ENCODE data around the gene IFNGR2. TPM values are rescaled to one million over a fixed set of nuclear protein-coding genes. Genes with fewer than 3 reads are reported as not detected.

IFNGR2 gene
- total and polyA plus RNA-seq, 2 experiments from 2014 or later = 21.9 to 29.4 TPM

DNA sequence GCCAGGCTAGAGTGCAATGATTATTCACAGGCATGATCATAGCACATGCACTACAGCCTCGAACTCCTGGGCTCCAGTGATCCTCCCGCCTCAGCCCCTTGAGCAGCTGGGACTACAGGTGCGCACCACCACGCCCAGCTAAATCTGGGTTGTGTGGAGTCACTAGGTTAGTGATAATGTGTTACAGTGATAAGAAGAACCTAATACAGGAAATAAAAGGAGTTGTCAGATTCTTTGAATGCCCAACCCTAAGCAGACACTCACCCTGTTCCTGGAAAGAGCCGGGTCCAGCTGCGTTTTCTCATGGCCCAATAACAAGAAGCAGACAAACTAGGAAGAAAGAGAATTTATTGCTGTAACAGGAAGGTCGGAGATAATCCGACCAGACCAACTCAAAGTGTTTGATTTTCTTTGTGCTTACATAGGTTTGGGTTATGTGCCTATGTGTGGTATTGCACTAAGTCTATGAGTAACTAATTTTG lies 8.8 kb downstream of the IFNGR2 start:
- Histone ChIP-seq H3K79me2 (replicated peaks; ENCODE audit: insufficient read depth) (peaks cover 88% of the 10 kb centered on the region), H3K4me2 (no peak overlapping the region), H2AFZ (no peak overlapping the region), H4K20me1 (replicated peaks; ENCODE audit: insufficient read depth) (peaks cover 22% of the 10 kb centered on the region), H3K36me3 (ENCODE audit: insufficient read depth) (peaks cover 5% of the 10 kb centered on the region; the same call in 1 of the 2 replicates), H3K9me2 (ENCODE audit: insufficient read depth) (no peaks in the 10 kb centered on the region), H3F3A (replicated peaks; ENCODE audit: low read depth) (0 out of 2 replicates have a peak, but pooled peaks cover 2% of the 10 kb centered on the region), H3K27ac (ENCODE audit: low read depth) (no peak overlapping the region), H3K27me3 (ENCODE audit: insufficient read depth) (no peaks in the 10 kb centered on the region), H3K4me3 (no peak overlapping the region), H3K4me1 (ENCODE audit: insufficient read depth) (peaks cover 11% of the 10 kb centered on the region)
- DNase-seq (ENCODE audit: low spot score) = no peak
- no peak for ATAC-seq
- Mint-ChIP-seq H3K27ac (no peak overlapping the region), H3K27me3 (ENCODE audit: insufficient read depth, low read depth, poor library complexity) (peaks cover 4% of the 10 kb centered on the region), H3K36me3 (ENCODE audit: low read depth) (peaks cover 26% of the 10 kb centered on the region), H3K4me3 (no peak overlapping the region), H3K9me3 (no peaks in the 10 kb centered on the region; the same call in 2 of the 3 replicates), H3K4me1 (peaks cover 15% of the 10 kb centered on the region)
- TF ChIP-seq, protein P1, sequence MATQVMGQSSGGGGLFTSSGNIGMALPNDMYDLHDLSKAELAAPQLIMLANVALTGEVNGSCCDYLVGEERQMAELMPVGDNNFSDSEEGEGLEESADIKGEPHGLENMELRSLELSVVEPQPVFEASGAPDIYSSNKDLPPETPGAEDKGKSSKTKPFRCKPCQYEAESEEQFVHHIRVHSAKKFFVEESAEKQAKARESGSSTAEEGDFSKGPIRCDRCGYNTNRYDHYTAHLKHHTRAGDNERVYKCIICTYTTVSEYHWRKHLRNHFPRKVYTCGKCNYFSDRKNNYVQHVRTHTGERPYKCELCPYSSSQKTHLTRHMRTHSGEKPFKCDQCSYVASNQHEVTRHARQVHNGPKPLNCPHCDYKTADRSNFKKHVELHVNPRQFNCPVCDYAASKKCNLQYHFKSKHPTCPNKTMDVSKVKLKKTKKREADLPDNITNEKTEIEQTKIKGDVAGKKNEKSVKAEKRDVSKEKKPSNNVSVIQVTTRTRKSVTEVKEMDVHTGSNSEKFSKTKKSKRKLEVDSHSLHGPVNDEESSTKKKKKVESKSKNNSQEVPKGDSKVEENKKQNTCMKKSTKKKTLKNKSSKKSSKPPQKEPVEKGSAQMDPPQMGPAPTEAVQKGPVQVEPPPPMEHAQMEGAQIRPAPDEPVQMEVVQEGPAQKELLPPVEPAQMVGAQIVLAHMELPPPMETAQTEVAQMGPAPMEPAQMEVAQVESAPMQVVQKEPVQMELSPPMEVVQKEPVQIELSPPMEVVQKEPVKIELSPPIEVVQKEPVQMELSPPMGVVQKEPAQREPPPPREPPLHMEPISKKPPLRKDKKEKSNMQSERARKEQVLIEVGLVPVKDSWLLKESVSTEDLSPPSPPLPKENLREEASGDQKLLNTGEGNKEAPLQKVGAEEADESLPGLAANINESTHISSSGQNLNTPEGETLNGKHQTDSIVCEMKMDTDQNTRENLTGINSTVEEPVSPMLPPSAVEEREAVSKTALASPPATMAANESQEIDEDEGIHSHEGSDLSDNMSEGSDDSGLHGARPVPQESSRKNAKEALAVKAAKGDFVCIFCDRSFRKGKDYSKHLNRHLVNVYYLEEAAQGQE (IDR thresholded peaks at IDR 0.05; ENCODE audit: unreplicated experiment) = no peak
- TF ChIP-seq, protein P2, sequence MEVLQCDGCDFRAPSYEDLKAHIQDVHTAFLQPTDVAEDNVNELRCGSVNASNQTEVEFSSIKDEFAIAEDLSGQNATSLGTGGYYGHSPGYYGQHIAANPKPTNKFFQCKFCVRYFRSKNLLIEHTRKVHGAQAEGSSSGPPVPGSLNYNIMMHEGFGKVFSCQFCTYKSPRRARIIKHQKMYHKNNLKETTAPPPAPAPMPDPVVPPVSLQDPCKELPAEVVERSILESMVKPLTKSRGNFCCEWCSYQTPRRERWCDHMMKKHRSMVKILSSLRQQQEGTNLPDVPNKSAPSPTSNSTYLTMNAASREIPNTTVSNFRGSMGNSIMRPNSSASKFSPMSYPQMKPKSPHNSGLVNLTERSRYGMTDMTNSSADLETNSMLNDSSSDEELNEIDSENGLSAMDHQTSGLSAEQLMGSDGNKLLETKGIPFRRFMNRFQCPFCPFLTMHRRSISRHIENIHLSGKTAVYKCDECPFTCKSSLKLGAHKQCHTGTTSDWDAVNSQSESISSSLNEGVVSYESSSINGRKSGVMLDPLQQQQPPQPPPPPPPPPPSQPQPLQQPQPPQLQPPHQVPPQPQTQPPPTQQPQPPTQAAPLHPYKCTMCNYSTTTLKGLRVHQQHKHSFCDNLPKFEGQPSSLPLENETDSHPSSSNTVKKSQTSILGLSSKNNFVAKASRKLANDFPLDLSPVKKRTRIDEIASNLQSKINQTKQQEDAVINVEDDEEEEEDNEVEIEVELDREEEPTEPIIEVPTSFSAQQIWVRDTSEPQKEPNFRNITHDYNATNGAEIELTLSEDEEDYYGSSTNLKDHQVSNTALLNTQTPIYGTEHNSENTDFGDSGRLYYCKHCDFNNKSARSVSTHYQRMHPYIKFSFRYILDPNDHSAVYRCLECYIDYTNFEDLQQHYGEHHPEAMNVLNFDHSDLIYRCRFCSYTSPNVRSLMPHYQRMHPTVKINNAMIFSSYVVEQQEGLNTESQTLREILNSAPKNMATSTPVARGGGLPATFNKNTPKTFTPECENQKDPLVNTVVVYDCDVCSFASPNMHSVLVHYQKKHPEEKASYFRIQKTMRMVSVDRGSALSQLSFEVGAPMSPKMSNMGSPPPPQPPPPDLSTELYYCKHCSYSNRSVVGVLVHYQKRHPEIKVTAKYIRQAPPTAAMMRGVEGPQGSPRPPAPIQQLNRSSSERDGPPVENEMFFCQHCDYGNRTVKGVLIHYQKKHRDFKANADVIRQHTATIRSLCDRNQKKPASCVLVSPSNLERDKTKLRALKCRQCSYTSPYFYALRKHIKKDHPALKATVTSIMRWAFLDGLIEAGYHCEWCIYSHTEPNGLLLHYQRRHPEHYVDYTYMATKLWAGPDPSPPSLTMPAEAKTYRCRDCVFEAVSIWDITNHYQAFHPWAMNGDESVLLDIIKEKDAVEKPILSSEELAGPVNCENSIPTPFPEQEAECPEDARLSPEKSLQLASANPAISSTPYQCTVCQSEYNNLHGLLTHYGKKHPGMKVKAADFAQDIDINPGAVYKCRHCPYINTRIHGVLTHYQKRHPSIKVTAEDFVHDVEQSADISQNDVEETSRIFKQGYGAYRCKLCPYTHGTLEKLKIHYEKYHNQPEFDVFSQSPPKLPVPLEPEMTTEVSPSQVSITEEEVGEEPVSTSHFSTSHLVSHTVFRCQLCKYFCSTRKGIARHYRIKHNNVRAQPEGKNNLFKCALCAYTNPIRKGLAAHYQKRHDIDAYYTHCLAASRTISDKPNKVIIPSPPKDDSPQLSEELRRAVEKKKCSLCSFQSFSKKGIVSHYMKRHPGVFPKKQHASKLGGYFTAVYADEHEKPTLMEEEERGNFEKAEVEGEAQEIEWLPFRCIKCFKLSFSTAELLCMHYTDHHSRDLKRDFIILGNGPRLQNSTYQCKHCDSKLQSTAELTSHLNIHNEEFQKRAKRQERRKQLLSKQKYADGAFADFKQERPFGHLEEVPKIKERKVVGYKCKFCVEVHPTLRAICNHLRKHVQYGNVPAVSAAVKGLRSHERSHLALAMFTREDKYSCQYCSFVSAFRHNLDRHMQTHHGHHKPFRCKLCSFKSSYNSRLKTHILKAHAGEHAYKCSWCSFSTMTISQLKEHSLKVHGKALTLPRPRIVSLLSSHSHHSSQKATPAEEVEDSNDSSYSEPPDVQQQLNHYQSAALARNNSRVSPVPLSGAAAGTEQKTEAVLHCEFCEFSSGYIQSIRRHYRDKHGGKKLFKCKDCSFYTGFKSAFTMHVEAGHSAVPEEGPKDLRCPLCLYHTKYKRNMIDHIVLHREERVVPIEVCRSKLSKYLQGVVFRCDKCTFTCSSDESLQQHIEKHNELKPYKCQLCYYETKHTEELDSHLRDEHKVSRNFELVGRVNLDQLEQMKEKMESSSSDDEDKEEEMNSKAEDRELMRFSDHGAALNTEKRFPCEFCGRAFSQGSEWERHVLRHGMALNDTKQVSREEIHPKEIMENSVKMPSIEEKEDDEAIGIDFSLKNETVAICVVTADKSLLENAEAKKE (CRISPR knock-in tag; IDR thresholded peaks at IDR 0.05) = no peak
- TF ChIP-seq ZNF114 (CRISPR knock-in tag; IDR thresholded peaks at IDR 0.05) (no peak), JUNB (IDR thresholded peaks at IDR 0.05; ENCODE audit: unreplicated experiment) (no peak), POLR2AphosphoS5 (IDR thresholded peaks at IDR 0.05; ENCODE audit: low read depth) (no peak), EZH2phosphoT487 (IDR thresholded peaks at IDR 0.05; ENCODE audit: unreplicated experiment) (no peak), EZH2 (IDR thresholded peaks at IDR 0.05; ENCODE audit: low read depth, unreplicated experiment) (no peak), STAT1 (IDR thresholded peaks at IDR 0.05; ENCODE audit: unreplicated experiment) (no peak), CREB1 (CRISPR knock-in tag; IDR thresholded peaks at IDR 0.05; ENCODE audit: low read depth) (no peak), NANOG (IDR thresholded peaks at IDR 0.05; ENCODE audit: borderline replicate concordance) (no peak), ZNF331 (CRISPR knock-in tag; IDR thresholded peaks at IDR 0.05; ENCODE audit: low read depth) (no peak), ETS1 (IDR thresholded peaks at IDR 0.05) (no peak)
- TF ChIP-seq, protein P3, sequence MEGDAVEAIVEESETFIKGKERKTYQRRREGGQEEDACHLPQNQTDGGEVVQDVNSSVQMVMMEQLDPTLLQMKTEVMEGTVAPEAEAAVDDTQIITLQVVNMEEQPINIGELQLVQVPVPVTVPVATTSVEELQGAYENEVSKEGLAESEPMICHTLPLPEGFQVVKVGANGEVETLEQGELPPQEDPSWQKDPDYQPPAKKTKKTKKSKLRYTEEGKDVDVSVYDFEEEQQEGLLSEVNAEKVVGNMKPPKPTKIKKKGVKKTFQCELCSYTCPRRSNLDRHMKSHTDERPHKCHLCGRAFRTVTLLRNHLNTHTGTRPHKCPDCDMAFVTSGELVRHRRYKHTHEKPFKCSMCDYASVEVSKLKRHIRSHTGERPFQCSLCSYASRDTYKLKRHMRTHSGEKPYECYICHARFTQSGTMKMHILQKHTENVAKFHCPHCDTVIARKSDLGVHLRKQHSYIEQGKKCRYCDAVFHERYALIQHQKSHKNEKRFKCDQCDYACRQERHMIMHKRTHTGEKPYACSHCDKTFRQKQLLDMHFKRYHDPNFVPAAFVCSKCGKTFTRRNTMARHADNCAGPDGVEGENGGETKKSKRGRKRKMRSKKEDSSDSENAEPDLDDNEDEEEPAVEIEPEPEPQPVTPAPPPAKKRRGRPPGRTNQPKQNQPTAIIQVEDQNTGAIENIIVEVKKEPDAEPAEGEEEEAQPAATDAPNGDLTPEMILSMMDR (conservative IDR thresholded peaks at IDR 0.05; ENCODE audit: low read depth in 2 of 2) = no peak
